Natural killer cell (primary cell): Measurements from ENCODE around the gene GPC5. TPM values are rescaled to one million over a fixed set of nuclear protein-coding genes. Genes with fewer than 3 reads are reported as not detected.

Experiments used
- ATAC-seq, 3 donors: fragments of 150-1000 bp in 2 of 3; fragments of 200-7000 bp in 1 of 3; cut with Tn5 transposase; 1 replicate in 1 of 3; 2 replicates in 2 of 3; pipeline ENCODE4 v1.10.0; 2021; ENCODE audit warnings: mild to moderate bottlenecking in 2 of 3, moderate library complexity in 2 of 3
- DNase-seq, 2 donors: peaks; one replicate each; pipeline versions ENCODE4 v3.0.0 to v3.0.0-alpha.2; 2013 to 2021; ENCODE audit warnings: mixed read lengths in 1 of 2
- H3K27ac ChIP-seq: one replicate; pipeline ENCODE4 v1.5.1; 2013; ENCODE audit warnings: mild to moderate bottlenecking, low read length
- H3K27me3 ChIP-seq: one replicate; pipeline ENCODE4 v1.6.1; 2013; ENCODE audit warnings: low read length; ENCODE audit not compliant: control insufficient read depth, insufficient read depth
- H3K36me3 ChIP-seq: one replicate; pipeline ENCODE4 v1.6.1; 2013; ENCODE audit warnings: low read length; ENCODE audit not compliant: control insufficient read depth, insufficient read depth
- H3K4me1 ChIP-seq: one replicate; pipeline ENCODE4 v1.6.1; 2013; ENCODE audit warnings: low read length; ENCODE audit not compliant: control insufficient read depth, insufficient read depth
- H3K4me3 ChIP-seq: one replicate; pipeline ENCODE4 v1.5.1; 2013; ENCODE audit warnings: low read length
- H3K9me3 ChIP-seq: one replicate; pipeline ENCODE4 v1.6.1; 2013; ENCODE audit warnings: low read length; ENCODE audit not compliant: control insufficient read depth, insufficient read depth
- H3K27ac Mint-ChIP-seq, 2 donors: one replicate each; pipeline ENCODE4 v1.8.0; 2022; ENCODE audit warnings: mild to moderate bottlenecking in 2 of 2, mixed read lengths in 2 of 2, moderate library complexity in 1 of 2
- H3K27me3 Mint-ChIP-seq, 2 donors: one replicate each; pipeline ENCODE4 v1.8.0; 2022; ENCODE audit warnings: low read depth in 2 of 2, mixed read lengths in 2 of 2
- H3K36me3 Mint-ChIP-seq: one replicate; pipeline ENCODE4 v1.8.0; 2022; ENCODE audit warnings: mixed read lengths
- H3K4me1 Mint-ChIP-seq, 2 donors: one replicate each; pipeline ENCODE4 v1.8.0; 2022; ENCODE audit warnings: mixed read lengths in 2 of 2
- H3K4me3 Mint-ChIP-seq: one replicate; pipeline ENCODE4 v1.8.0; 2022; ENCODE audit warnings: mild to moderate bottlenecking, moderate library complexity, mixed read lengths
- H3K9me3 Mint-ChIP-seq, 2 donors: one replicate each; pipeline ENCODE4 v1.8.0; 2022; ENCODE audit warnings: mixed read lengths in 2 of 2
- WGBS: methylation state at CpG from one replicate; pipeline ENCODE4 v1.1.7; 2013; ENCODE audit warnings: missing lambda C conversion rate; ENCODE audit not compliant: insufficient coverage; 5-methylcytosine and 5-hydroxymethylcytosine counted together
- intact Hi-C: fragments of 100-400 bp; cut with micrococcal nuclease; formaldehyde crosslinking; loops from one replicate; pipeline ENCODE4 v1.14.2; 2022
- total RNA-seq, 4 donors: library from RNA; stranded (reverse); fragments of 120-200 nt in 1 of 4; gene quantifications; one replicate each; pipeline versions ENCODE4 v1.2.3 to v1.2.4, GENCODE V29; 2013 to 2022
- TF ChIP-seq, protein P1 (sequence below): fragments of 200-600 bp; IDR thresholded peaks from one replicate; pipeline ENCODE4 v1.8.0; 2022; ENCODE audit warnings: antibody characterized with exemption

GPC5 gene
- total RNA-seq, 3 donors from 2014 or later (not counting 1 experiment from before 2014, with no cell fraction given) = not detected

DNA sequence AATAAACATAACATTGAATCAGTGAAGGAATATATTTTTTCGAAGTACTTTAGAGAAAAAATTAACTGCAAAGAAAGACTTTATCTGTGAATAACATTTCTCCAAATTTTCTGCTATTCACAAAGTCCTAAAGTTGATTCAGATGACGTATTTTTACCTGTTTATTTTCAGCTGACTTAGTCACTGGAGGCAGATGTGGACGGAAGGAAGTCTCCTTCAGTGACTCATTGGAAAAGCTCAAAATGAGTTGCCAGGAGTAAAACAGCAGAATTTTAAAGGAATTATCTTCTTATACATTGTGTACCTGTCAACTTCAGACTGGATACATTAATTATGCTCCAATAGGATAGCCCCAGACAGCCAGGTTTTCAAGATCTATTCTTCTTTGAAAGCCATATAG, 1148.8 kb downstream of the GPC5 start:
- TF ChIP-seq, protein P1, sequence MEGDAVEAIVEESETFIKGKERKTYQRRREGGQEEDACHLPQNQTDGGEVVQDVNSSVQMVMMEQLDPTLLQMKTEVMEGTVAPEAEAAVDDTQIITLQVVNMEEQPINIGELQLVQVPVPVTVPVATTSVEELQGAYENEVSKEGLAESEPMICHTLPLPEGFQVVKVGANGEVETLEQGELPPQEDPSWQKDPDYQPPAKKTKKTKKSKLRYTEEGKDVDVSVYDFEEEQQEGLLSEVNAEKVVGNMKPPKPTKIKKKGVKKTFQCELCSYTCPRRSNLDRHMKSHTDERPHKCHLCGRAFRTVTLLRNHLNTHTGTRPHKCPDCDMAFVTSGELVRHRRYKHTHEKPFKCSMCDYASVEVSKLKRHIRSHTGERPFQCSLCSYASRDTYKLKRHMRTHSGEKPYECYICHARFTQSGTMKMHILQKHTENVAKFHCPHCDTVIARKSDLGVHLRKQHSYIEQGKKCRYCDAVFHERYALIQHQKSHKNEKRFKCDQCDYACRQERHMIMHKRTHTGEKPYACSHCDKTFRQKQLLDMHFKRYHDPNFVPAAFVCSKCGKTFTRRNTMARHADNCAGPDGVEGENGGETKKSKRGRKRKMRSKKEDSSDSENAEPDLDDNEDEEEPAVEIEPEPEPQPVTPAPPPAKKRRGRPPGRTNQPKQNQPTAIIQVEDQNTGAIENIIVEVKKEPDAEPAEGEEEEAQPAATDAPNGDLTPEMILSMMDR = no peak
- DNase-seq (no peak), ATAC-seq (no peak)
- H3K27ac Mint-ChIP-seq = no peak overlapping the region
- H3K4me3 Mint-ChIP-seq = no peak overlapping the region
- Histone ChIP-seq H3K4me1 (no peaks in the 10 kb centered on the region), H3K36me3 (no peaks in the 10 kb centered on the region), H3K27ac (no peak overlapping the region), H3K27me3 (no peaks in the 10 kb centered on the region), H3K4me3 (no peak overlapping the region), H3K9me3 (no peaks in the 10 kb centered on the region)
- H3K27me3 Mint-ChIP-seq = no peaks in the 10 kb centered on the region
- intact Hi-C loops = no loop called here
- H3K4me1 Mint-ChIP-seq = no peaks in the 10 kb centered on the region
- H3K9me3 Mint-ChIP-seq = peaks cover 15 to 24% of the 10 kb centered on the region in 2 donors
- 82% methylated on average over 2 of the region's 3 CpGs for WGBS
- H3K36me3 Mint-ChIP-seq = peaks cover 14% of the 10 kb centered on the region

DNA sequence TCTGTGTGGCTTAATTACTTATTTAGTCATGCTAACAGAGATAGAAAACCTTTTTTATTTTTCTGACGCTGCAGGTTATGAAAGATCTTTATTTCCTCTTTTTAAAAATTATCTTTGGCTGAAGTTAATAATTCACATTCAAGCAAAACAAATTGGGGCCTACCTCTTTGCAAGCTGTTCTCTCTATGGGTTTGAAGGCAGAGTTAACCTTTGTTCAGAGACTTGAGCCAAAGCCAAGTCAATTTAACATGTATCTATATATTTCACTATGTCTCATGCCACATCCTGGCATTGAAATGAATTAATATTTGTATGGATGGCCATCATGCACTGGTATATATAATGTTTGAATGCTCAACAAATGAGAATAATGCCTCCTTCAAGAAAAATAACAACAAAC, 1150.9 kb downstream of the GPC5 start:
- no CpG with 5 or more reads among the region's 1 CpG for WGBS
- H3K4me1 ChIP-seq = no peaks in the 10 kb centered on the region
- TF ChIP-seq, protein P1 = no peak
- no peaks in the 10 kb centered on the region for H3K9me3 ChIP-seq
- Mint-ChIP-seq H3K4me1 (no peaks in the 10 kb centered on the region), H3K9me3 (peaks cover 11 to 28% of the 10 kb centered on the region in 2 donors), H3K4me3 (no peak overlapping the region), H3K27me3 (no peaks in the 10 kb centered on the region), H3K36me3 (peaks cover 14% of the 10 kb centered on the region), H3K27ac (no peak overlapping the region)
- intact Hi-C loops = no loop called here
- no peaks in the 10 kb centered on the region for H3K36me3 ChIP-seq
- H3K4me3 ChIP-seq = no peak overlapping the region
- H3K27ac ChIP-seq = no peak overlapping the region
- DNase-seq (no peak), ATAC-seq (no peak)
- H3K27me3 ChIP-seq = no peaks in the 10 kb centered on the region

GRCh38 chr13:92553470-92554114, 1155.2 kb downstream of the GPC5 start:
- Histone ChIP-seq H3K36me3 (no peaks in the 10 kb centered on the region), H3K9me3 (no peaks in the 10 kb centered on the region), H3K4me1 (no peaks in the 10 kb centered on the region), H3K4me3 (no peak overlapping the region), H3K27me3 (no peaks in the 10 kb centered on the region), H3K27ac (no peak overlapping the region)
- H3K4me1 Mint-ChIP-seq = no peaks in the 10 kb centered on the region
- H3K4me3 Mint-ChIP-seq = no peak overlapping the region
- TF ChIP-seq, protein P1 = no peak
- intact Hi-C loops = no loop called here
- 86% methylated on average over 3 of the region's 3 CpGs for WGBS
- peaks cover 14% of the 10 kb centered on the region for H3K36me3 Mint-ChIP-seq
- H3K27ac Mint-ChIP-seq = no peak overlapping the region
- peaks cover 10 to 22% of the 10 kb centered on the region in 2 donors for H3K9me3 Mint-ChIP-seq
- H3K27me3 Mint-ChIP-seq = no peaks in the 10 kb centered on the region
- ATAC-seq (no peak), DNase-seq (no peak)

GRCh38 chr13:92560883-92561282, 1162.5 kb downstream of the GPC5 start:
- H3K27ac ChIP-seq = no peak overlapping the region
- peaks cover 4% of the 10 kb centered on the region for H3K9me3 ChIP-seq
- DNase-seq (no peak), ATAC-seq (no peak)
- H3K4me1 ChIP-seq = no peaks in the 10 kb centered on the region
- H3K27me3 ChIP-seq = no peaks in the 10 kb centered on the region
- TF ChIP-seq, protein P1 = no peak
- WGBS = 75% methylated on average over 3 of the region's 5 CpGs
- H3K27me3 Mint-ChIP-seq = no peaks in the 10 kb centered on the region
- H3K36me3 Mint-ChIP-seq = no peaks in the 10 kb centered on the region
- H3K9me3 Mint-ChIP-seq = peaks cover 7 to 14% of the 10 kb centered on the region in 2 donors
- no peaks in the 10 kb centered on the region for H3K36me3 ChIP-seq
- no peak overlapping the region for H3K4me3 ChIP-seq
- no peak overlapping the region for H3K27ac Mint-ChIP-seq
- no peak overlapping the region for H3K4me3 Mint-ChIP-seq
- H3K4me1 Mint-ChIP-seq = no peaks in the 10 kb centered on the region
- intact Hi-C loops = no loop called here
